Lower leg skin (tissue), 3 donors: ENCODE data around the gene RNF149.

Experiments used
- CTCF ChIP-seq, 3 donors: fragments of 450-650 bp; IDR thresholded peaks; one replicate each; pipeline ENCODE4 v1.5.1; 2016; ENCODE audit warnings: antibody characterized with exemption in 3 of 3, mild to moderate bottlenecking in 3 of 3, moderate library complexity in 2 of 3
- POLR2A ChIP-seq, 2 donors: fragments of 450-650 bp; IDR thresholded peaks; one replicate each; pipeline ENCODE4 v1.6.1; 2016 to 2017; ENCODE audit warnings: antibody characterized with exemption in 2 of 2, mild to moderate bottlenecking in 1 of 2, moderate library complexity in 1 of 2

GRCh38 chr2:101299604-101300003, 8.9 kb downstream of the RNF149 start:
- no peak for TF ChIP-seq CTCF (IDR thresholded peaks at IDR 0.05)
- TF ChIP-seq POLR2A (IDR thresholded peaks at IDR 0.05) = no peak
